MG63 (cell line): ENCODE measurements around the gene PAM. TPM values are rescaled to one million over a fixed set of nuclear protein-coding genes. Genes with fewer than 3 reads are reported as not detected.
A peak's percentile ranks its signal among the peaks of the same experiment; 100 is the strongest.
"Not testable (repeated sequence)": the region's sequence is repeated elsewhere in the genome, so short reads cannot be mapped to it uniquely, and the experiment has no call there.

ENCODE experiments used
- DNase-seq: peaks from one replicate; pipeline ENCODE4 v3.0.0-alpha.2; 2020
- H3K27me3 ChIP-seq: fragments of 250-450 bp; sonication (Bioruptor Pico); 2 replicates; pipeline ENCODE4 v1.5.1; 2020; ENCODE audit warnings: mild to moderate bottlenecking, moderate library complexity
- H3K36me3 ChIP-seq: fragments of 250-450 bp; sonication (Bioruptor Pico); 2 replicates; pipeline ENCODE4 v1.5.1; 2020; ENCODE audit warnings: mild to moderate bottlenecking, moderate library complexity
- H3K4me3 ChIP-seq: fragments of 250-450 bp; sonication (Bioruptor Pico); 2 replicates; pipeline ENCODE4 v1.5.1; 2020; ENCODE audit warnings: mild to moderate bottlenecking, moderate library complexity
- H3K9me3 ChIP-seq: fragments of 250-450 bp; sonication (Bioruptor Pico); 2 replicates; pipeline ENCODE4 v1.5.1; 2020; ENCODE audit warnings: mild to moderate bottlenecking, moderate library complexity
- total RNA-seq: library from RNA; depleted of rRNA; stranded (reverse); fragments of >200 nt; shearing (Covaris generic); gene quantifications from 2 replicates; pipeline ENCODE4 v1.2.3, GENCODE V29; 2014; ENCODE audit warnings: low replicate concordance

The PAM gene
- total RNA-seq, 1 experiment from 2014 or later = 119 TPM

DNA sequence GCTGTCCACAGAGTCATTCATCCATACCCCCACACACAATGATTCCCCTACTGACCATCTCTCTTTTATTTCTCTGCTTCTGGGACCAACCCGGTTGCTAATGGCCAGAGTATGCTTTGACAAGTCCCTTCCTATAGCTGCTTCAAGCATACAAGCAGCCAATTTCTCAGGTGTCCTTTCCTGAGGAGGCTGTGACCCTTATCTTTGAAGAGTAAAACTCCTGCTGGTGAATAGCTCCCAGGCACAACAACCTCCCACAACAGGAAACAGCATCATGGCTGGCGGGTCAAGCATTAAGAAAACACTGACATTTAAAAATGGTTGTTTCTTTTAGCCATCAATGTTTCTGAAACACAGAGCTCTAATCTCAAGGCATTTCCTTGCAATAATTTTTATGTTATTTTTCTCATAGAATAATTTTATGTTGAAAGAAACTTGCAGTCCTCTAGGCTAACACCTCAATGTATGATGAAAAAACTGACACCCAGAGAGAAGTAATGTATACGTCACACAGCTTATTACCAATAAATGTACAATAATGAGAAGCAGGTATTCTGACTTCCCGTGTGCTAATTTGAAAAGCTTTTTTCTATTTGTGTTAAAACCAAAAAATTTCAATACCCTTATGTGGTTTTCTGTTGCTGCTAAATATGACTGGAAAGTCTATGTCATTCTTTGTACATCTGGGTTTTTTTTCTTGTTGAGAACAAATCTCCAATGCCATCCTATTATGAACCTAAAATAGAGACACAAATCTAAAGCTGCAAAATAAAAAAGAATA is 7.5 kb upstream of the PAM start:
- peaks cover 12% of the 10 kb centered on the region for H3K27me3 ChIP-seq
- H3K36me3 ChIP-seq = no peaks in the 10 kb centered on the region
- no peak overlapping the region for H3K4me3 ChIP-seq
- no peak for DNase-seq
- H3K9me3 ChIP-seq = no peaks in the 10 kb centered on the region

DNA sequence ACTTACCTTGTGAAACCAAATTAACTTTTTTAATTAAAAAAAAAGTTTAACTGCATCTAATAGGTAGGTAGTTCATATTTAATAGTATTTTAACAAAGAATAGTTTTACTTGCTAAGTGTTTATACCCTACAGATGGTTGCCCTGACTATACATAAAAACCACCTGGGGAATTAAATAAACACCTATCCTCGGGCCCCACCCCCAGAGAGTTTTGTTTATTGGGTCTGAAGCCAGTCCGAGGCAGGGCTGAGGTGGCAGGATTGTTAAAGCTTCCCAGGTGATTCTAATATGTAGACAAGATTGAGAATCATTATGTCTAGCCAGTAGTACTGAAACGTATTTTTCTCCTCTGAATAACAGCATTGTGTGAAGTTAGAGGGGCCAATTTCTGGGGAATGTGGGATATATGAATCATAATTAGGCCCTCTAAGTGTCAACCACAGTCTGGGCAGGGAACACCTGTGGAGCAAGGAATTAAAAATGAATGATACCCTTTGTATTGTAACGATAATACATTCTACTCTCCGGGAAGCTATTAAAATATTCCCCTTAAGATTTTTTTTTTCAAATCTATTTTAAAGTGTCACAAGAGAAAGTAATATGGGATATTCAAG is 5.6 kb upstream of the PAM start:
- DNase-seq = no peak
- Histone ChIP-seq H3K9me3 (peaks cover 4% of the 10 kb centered on the region; the same call in 1 of the 2 replicates), H3K4me3 (no peak overlapping the region), H3K27me3 (peaks cover 12% of the 10 kb centered on the region), H3K36me3 (no peaks in the 10 kb centered on the region)

DNA sequence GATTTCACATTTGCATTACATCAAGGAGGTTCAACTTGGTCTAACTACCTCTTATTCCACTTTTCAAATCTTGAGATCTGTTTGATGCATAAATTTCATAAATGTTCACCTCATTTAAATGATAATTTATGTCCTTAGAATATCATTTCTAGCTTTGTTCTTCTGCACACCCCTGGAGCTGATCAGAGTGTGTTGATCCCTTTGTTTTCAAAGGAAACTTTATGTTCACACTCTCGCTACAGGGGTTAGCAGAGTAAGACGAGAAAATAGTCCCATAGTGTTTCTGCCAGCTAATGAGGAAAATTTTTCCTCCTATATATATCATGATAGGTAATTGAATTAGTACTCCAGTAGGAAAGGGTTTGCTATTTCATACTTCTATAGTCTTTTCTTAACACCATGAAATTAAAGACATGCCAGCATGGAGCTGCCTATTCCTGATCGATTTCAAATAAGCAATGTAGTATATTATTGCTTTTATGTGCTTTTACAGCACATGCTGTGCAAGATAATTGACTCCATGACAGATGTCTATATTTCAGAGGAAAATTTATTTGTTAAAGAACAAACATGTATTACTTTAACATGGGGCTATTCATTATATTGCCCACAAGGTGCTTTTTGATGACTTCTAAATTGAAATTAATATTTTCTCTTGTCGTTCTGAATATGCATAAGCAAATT is 4.8 kb upstream of the PAM start:
- DNase-seq = no peak
- H3K9me3 ChIP-seq = peaks cover 4% of the 10 kb centered on the region; the same call in 1 of the 2 replicates

DNA sequence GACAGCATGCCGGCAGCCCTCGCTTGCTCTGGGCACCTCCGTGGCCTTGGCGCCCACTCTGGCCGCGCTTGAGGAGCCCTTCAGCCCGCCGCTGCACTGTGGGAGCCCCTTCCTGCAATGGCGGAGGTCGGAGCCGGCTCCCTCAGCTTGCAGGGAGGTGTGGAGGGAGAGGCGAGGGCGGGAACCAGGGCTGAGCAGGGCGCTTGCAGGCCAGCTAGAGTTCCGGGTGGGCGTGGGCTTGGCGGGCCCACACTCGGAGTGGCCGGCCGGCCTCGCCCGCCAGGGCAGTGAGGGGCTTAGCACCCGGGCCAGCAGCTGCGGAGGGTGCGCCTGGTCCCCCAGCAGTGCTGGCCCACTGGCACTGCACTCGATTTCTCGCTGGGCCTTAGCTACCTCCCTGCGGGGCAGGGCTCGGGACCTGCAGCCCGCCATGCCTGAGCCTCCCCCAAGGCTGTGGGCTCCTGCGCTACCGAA is 3.2 kb upstream of the PAM start:
- DNase-seq, H3K36me3 ChIP-seq, H3K9me3 ChIP-seq, H3K4me3 ChIP-seq: not testable (repeated sequence)
- H3K27me3 ChIP-seq = peaks cover 12% of the 10 kb centered on the region

More for the DNA sequence above, 4.8 kb upstream of the PAM start:
- no peaks in the 10 kb centered on the region for H3K36me3 ChIP-seq
- H3K4me3 ChIP-seq = no peak overlapping the region
- H3K27me3 ChIP-seq = peaks cover 12% of the 10 kb centered on the region

DNA sequence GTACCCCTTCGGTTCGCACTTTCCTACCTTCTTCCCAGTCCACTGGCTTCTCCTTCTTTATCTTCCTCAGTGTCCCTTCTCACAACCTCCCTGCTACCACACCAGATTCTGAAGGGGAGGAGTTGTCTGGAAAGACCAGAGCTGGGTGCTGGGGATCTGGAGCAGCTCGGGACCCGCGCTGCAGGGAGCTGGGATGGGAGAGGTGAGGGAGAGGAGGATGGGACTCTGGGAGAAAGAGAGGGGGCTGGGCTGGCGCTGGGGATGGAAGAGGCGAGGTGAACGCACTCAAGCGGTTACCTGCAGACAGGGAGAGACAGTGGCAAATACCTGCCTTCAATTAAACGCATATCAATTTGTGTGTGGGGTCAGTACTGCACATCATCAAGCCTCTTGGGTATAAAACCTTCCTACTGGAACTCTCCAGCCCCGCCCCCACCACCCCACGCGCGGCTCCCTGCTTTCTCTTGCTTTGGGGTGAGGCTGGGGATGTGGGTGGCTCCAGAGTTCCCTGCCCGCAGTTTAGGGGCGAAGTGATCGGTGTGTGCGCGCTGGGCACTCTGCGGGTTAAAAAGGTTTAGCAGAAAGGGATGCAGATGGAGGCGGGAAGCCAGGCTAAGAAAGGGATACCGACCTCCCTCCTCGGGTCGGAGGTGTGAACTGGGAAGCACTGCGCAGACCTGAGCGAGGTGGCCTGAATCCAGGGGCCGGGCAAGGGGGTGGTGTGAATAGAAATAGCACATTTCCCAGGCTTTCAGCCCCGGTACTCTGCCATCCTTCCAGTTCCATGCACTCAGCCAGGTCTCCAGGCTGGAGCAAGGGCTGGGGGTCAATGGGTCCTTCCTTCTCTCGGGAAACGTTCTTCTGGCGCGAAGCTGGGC is 977 bp upstream of the PAM start:
- DNase-seq = no peak
- H3K36me3 ChIP-seq = no peaks in the 10 kb centered on the region
- H3K27me3 ChIP-seq = peaks cover 4% of the 10 kb centered on the region
- peaks cover 4% of the 10 kb centered on the region; the same call in 1 of the 2 replicates for H3K9me3 ChIP-seq
- peak overlapping the region; percentile 80 for H3K4me3 ChIP-seq

DNA sequence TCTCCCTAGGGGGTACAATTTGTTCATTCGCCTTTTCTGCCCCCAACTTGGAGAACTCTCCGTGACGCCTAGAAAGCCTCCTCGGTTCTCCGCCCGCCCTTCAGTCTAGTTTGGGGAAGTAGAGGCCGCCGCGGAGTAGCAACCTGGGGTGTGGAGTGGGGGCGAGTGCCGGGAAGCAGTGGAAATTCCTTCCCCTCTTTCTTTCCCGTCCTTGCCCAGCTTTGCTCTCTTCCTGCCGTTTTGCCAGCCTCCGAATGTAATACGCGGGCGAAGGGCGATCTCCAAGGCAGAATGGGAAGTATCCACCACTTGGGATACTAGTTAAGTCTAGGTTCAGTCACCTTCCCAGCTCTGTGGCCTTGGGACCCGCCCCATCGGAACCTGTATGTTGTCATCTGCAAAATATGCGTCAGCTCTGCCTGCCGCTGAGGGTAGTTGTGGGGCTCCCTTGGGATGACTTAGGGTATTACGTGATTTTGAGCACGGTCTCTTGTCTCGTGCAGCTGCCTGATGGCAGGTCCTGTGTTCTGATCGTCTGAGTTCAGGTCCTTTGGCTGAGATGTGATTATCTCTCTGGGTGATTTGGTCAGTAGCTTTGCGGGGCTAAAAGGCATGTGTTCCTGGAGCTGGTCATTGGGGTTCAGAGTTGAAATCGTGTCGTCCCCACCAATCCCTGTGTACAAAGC is 724 bp downstream of the PAM start:
- peak overlapping the region; percentile 80 for H3K4me3 ChIP-seq
- no peaks in the 10 kb centered on the region for H3K36me3 ChIP-seq
- H3K27me3 ChIP-seq = no peaks in the 10 kb centered on the region
- DNase-seq = peak; percentile 82
- H3K9me3 ChIP-seq = peaks cover 4% of the 10 kb centered on the region; the same call in 1 of the 2 replicates

DNA sequence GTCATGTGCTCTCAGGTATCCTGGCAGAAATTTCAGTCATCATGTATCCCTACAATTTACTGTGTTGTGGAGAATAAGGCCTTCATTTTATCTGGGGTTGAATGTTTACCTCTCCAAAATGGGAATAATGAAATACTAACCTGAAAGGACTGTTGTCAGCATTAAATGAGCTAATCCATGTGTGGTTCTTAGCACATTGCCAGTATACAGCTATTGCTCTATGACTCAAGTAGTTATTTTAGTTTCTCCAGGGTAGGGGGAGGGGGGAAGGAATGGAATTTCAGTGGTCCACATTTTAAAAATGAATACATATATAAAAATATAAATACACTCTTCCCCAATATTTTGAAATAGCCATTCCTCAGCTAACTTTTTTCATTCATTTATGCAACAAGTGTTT is 3.5 kb downstream of the PAM start:
- Histone ChIP-seq H3K4me3 (no peak overlapping the region), H3K36me3 (no peaks in the 10 kb centered on the region), H3K27me3 (no peaks in the 10 kb centered on the region), H3K9me3 (no peaks in the 10 kb centered on the region)
- no peak for DNase-seq

DNA sequence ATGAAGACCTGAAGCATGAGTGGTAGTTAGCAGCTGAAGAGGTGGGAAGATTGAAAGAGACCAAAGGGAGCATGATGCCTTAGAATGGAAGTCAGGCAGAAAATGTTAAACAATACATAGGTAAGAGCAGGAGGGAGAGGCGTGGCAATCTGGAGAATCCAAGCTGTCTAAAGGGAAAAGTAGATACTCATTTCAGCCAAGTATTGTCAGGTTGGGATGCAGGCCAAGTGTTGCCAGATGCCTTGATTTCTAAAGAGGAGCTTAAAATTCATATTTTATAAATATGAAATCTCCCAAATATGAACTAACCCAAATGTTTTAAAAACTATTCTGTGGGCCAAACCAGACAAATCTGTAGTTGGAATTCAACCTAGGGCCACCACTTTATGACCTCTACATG is 4.2 kb downstream of the PAM start:
- Histone ChIP-seq H3K27me3 (no peaks in the 10 kb centered on the region), H3K9me3 (no peaks in the 10 kb centered on the region), H3K4me3 (no peak overlapping the region), H3K36me3 (no peaks in the 10 kb centered on the region)
- DNase-seq = no peak

DNA sequence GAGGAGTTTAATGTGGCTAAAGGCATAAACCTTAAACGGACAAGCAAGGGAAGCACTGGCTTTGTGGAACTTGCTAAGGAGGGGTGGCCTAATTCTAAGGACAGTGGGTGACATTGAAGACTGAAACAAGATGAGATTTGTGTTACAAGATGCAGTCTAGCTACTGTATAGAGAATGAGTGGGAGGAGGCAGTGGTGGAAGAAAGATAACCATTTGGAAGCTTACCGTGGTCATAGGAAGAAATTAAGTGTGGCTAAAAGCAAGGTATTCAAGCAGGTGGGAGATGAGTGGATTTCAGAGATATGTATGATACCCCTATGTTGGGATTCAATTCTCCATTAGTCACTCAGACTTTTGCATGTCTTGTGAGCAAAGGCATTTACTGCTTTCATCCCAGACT is 4.6 kb downstream of the PAM start:
- Histone ChIP-seq H3K4me3 (no peak overlapping the region), H3K27me3 (no peaks in the 10 kb centered on the region)
- DNase-seq = no peak

DNA sequence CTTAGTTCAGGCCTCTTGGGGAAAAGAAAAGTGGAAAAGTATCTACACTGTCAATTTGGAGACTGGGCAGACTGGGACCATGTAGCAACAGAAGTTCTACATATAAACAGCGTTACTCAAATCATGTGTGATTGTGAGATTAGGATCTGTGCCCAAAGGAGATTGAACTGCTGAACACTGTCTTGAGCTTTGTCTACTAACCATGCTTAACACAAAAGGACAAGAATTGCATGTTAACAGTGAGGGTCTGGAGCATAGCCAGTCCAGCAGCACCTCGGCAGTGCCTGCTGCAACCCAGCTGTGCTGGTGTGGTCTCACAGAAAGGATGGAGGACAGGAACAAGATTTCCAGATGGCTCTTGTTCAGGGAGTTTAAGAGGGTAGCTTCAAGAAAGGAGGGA is 5.7 kb downstream of the PAM start:
- Histone ChIP-seq H3K27me3 (no peaks in the 10 kb centered on the region), H3K9me3 (no peaks in the 10 kb centered on the region), H3K4me3 (no peak overlapping the region), H3K36me3 (no peaks in the 10 kb centered on the region)
- no peak for DNase-seq

More for the DNA sequence above, 4.6 kb downstream of the PAM start:
- no peaks in the 10 kb centered on the region for H3K9me3 ChIP-seq
- no peaks in the 10 kb centered on the region for H3K36me3 ChIP-seq

DNA sequence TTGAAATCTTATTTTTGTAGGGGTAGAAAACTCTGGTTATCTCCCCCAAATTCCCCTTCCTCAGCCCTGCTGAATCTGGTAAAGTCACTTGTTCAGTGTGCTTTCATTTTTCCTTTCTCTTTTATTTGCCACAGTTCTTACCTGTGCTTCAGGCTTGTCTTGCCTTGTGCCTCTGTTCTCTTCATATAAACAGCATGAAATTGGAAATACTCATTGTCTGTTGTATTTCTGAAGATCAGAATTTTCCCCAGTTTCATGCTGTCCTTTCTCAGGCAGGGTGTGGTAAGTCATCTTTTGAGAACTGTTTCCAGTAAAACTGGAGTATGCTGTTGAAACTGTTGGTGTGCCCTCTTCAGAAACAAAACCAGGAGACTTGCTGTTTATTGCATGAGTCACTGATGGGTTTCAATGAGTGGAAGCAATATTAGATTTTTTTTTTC is 7.0 kb downstream of the PAM start:
- H3K9me3 ChIP-seq = no peaks in the 10 kb centered on the region
- no peak overlapping the region for H3K4me3 ChIP-seq
- no peaks in the 10 kb centered on the region for H3K36me3 ChIP-seq
- DNase-seq = no peak
- H3K27me3 ChIP-seq = no peaks in the 10 kb centered on the region

DNA sequence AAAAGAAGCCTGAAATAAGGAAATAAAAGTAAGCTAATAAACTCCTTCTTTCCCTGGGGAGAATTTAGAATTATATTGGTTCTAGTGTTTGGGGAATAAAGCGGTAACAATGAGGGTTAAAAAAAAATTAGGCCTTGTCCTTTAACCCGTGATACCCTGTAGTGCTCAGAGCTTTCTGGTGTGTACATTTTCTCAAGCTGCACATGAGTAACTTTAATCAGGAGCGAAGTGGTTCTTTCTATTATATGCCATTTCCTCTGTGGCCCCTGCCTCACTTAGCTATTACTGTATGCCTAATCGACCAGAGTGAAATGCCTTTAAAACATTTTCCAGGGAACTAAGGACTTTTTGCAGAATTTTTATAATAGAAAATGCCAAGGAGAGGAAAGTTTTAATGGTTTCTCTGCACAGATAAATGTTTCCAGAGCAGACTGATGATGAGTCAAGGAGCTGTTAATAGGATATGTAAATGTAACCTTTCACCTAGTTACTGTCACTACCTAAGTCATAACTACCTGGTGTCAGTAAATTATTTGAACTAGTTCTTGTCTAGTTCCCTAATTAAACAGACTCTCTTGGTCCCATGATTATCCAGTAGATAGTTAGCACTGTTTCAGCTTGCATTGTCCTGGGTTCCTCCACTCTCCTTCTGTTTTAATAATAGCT is 7.6 kb downstream of the PAM start:
- no peak overlapping the region for H3K4me3 ChIP-seq
- H3K9me3 ChIP-seq = no peaks in the 10 kb centered on the region
- H3K36me3 ChIP-seq = no peaks in the 10 kb centered on the region
- H3K27me3 ChIP-seq = no peaks in the 10 kb centered on the region
- no peak for DNase-seq

DNA sequence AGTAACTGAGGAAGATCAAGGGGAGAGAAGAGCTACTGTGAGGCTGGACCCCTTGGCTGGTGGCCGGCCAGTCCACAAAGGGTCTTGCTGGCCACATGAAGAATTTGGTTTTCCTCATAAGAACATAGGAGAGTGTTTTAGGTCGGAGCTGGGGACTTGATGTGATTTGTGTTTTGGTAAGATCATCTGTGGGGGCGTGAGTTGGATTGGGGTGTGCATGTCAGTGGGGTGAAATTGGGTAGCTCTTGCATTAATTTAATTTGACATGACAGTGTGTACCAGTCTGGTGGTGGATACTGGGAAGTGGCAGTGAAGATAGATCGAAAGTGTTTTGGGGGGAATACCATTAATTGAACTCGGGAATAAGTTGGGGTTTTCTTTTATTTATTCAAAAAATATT is 8.6 kb downstream of the PAM start:
- Histone ChIP-seq H3K36me3 (no peaks in the 10 kb centered on the region), H3K4me3 (no peak overlapping the region), H3K27me3 (no peaks in the 10 kb centered on the region), H3K9me3 (no peaks in the 10 kb centered on the region)
- no peak for DNase-seq

DNA sequence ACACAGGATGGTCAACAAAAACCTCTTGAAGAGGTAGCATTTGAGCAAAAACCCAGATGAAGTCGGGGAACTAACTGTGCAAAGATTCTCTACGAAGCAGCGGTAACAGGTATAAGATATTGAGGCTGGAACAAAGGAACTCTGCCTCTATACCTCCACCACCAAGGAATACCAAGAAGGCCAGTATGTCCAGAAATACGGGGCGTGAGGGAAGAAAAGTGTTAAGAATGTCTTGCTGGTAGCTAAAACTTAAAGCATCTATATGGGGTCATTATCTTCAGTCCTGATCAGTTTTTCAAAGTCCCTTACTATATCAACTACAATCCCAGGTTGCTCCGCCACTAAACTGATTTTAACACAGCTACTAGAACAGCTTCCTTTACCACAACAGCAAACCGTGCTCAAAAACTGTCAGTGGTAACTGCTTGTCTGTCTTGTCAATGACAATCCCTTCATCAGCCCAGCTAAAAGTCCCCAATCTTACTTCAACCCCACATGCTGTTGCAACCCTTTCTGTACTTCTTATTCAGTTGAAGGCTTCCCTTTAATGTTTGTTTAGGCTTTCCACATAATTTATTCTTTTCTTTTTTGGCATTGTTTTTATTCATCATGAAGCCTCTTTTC is 9.4 kb downstream of the PAM start:
- H3K9me3 ChIP-seq = no peaks in the 10 kb centered on the region
- DNase-seq = no peak
- no peak overlapping the region for H3K4me3 ChIP-seq
- no peaks in the 10 kb centered on the region for H3K36me3 ChIP-seq
- no peaks in the 10 kb centered on the region for H3K27me3 ChIP-seq

DNA sequence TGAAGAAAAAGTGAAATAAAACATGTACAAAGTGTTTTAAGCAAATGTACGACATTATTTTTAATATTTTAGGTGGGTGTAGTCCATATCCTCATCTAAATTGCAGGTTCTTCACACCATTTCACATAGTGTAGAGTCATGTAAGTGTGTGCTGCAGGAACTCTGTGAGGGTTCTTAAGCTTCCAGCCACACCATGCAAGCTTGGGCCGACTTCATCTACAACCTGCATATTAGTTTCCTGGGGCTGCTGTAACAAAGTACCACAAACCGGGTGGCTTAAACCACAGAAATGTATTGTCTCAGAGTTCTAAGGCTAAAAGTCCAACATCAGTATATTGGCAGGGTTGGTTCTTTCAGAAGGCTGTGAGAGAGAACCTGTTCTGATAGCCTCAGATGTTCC is 10.2 kb downstream of the PAM start:
- H3K36me3 ChIP-seq = no peaks in the 10 kb centered on the region
- H3K4me3 ChIP-seq = no peak overlapping the region
- DNase-seq = no peak
- no peaks in the 10 kb centered on the region for H3K9me3 ChIP-seq
- no peaks in the 10 kb centered on the region for H3K27me3 ChIP-seq
